Measurements from ENCODE around the gene MTMR2.

MTMR2 gene

DNA sequence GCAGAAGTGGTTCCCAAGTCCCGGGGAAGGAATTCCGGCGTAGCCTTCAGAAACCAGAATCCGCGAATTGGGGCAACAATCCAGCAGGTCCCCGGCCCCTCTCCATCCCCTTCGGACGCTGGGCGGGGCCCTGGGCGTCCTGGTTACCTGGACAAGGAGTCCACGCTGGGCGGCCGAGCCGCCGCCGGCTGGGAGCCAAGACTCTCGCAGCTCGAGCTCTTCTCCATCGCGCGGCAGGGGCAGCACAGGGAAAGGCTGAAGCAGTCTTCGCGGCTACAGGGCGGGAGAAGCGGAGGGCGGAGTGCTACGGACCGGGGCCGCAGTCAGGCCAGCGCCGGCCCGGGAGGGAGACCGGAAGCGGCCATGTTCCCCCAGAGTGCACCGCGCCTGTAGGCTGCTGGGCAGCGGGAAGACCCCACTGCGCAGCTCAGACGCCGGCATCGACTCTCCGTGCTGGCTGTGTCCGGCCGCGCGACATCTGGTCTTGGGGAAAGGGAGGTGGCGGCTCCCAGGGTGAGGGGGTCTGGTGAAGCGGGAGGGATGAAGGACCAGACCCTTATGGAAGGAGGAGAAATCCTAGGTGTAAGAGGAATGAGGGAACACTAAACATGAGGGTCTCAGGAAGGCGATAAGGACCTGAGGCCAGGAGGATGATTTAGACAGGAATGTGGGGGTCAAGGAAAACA, at the start of gene MTMR2:
MTMR2 (minus strand) TSS at position 380 of the 686 bp plus-strand sequence; CDS start at position 227, 153 bp downstream.
- H3K4me3 ChIP-seq (ENCODE audit: insufficient read length, low read depth) = peak within 1 kb of the TSS; percentile 62
- H3K36me3 ChIP-seq (ENCODE audit: insufficient read depth, insufficient read length, low read length) = no peaks in the 10 kb centered on the region
- peak within 1 kb of the TSS; percentile 83 for H3K9ac ChIP-seq (ENCODE audit: insufficient read length, low read depth)
- no peaks in the 10 kb centered on the region for H3K4me1 ChIP-seq (ENCODE audit: insufficient read depth, insufficient read length)
- DNase-seq (ENCODE audit: low read depth, low spot score) = peak; percentile 68
- TF ChIP-seq YY1 (IDR thresholded peaks at IDR 0.05; ENCODE audit: insufficient read depth, insufficient read length) (peak; percentile 72), SUZ12 (IDR thresholded peaks at IDR 0.05; ENCODE audit: extremely low read depth, insufficient read depth, insufficient read length) (no peak), ZNF274 (IDR thresholded peaks at IDR 0.05; ENCODE audit: low read depth, low read length) (no peak)
- no peaks in the 10 kb centered on the region for H3K9me3 ChIP-seq (ENCODE audit: insufficient read depth, low read length)
- H3K27me3 ChIP-seq (ENCODE audit: insufficient read depth, insufficient read length) = no peaks in the 10 kb centered on the region

DNA sequence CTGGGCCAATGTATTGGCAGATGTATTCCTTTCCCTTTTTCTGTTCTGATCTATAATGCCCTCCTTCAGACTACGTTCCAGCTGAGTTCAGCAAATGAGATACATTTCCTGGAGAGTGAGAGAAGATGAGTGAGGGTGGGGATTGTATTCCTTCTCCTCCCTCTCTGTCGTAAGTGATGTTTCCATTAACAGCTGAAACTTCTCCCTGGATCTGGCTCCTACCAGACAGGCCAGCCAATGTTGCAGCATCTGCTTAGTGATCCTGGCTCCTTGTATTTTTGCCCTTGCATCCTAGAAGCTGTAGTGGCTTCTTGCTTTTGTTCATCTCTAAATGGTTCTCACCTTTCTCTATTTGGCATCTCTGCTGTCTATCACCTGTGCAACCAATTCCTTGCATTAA, 48.2 kb upstream of the MTMR2 start:
- H3K4me1 ChIP-seq (ENCODE audit: insufficient read depth, insufficient read length) = no peaks in the 10 kb centered on the region
- no peak for DNase-seq (ENCODE audit: low read depth, low spot score)
- no peak for TF ChIP-seq SUZ12 (IDR thresholded peaks at IDR 0.05; ENCODE audit: extremely low read depth, insufficient read depth, insufficient read length)
- TF ChIP-seq YY1 (IDR thresholded peaks at IDR 0.05; ENCODE audit: insufficient read depth, insufficient read length) = no peak
- TF ChIP-seq ZNF274 (IDR thresholded peaks at IDR 0.05; ENCODE audit: low read depth, low read length) = no peak

DNA sequence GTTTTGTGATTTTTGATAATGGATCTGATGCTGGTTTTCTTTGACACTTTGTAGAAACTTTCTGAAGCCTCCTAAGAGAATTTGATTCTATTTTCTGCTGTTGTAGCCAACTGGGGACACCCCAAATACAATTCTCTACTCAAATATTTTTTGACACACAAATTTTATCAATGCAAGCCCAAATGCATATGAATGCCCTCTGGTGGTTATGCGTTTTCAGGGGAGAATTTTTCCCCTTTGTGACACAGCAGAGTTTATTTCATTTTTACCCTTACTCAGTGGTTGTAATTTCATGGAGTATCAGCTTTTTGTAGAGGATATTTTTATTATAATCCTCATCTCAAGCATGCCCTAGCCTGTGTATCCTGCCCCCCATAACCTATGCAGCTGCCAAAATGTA, 44.7 kb upstream of the MTMR2 start:
- Histone ChIP-seq H3K4me3 (ENCODE audit: insufficient read length, low read depth) (no peak overlapping the region), H3K27me3 (ENCODE audit: insufficient read depth, insufficient read length) (no peaks in the 10 kb centered on the region), H3K36me3 (ENCODE audit: insufficient read depth, insufficient read length, low read length) (no peaks in the 10 kb centered on the region), H3K9ac (ENCODE audit: insufficient read length, low read depth) (no peak overlapping the region), H3K4me1 (ENCODE audit: insufficient read depth, insufficient read length) (no peaks in the 10 kb centered on the region), H3K9me3 (ENCODE audit: insufficient read depth, low read length) (no peaks in the 10 kb centered on the region)
- no peak for TF ChIP-seq ZNF274 (IDR thresholded peaks at IDR 0.05; ENCODE audit: low read depth, low read length)
- no peak for TF ChIP-seq SUZ12 (IDR thresholded peaks at IDR 0.05; ENCODE audit: extremely low read depth, insufficient read depth, insufficient read length)
- DNase-seq (ENCODE audit: low read depth, low spot score) = no peak

More for the DNA sequence above, 48.2 kb upstream of the MTMR2 start:
- Histone ChIP-seq H3K9ac (ENCODE audit: insufficient read length, low read depth) (no peak overlapping the region), H3K27me3 (ENCODE audit: insufficient read depth, insufficient read length) (no peaks in the 10 kb centered on the region), H3K9me3 (ENCODE audit: insufficient read depth, low read length) (no peaks in the 10 kb centered on the region), H3K36me3 (ENCODE audit: insufficient read depth, insufficient read length, low read length) (no peaks in the 10 kb centered on the region), H3K4me3 (ENCODE audit: insufficient read length, low read depth) (no peak overlapping the region)

DNA sequence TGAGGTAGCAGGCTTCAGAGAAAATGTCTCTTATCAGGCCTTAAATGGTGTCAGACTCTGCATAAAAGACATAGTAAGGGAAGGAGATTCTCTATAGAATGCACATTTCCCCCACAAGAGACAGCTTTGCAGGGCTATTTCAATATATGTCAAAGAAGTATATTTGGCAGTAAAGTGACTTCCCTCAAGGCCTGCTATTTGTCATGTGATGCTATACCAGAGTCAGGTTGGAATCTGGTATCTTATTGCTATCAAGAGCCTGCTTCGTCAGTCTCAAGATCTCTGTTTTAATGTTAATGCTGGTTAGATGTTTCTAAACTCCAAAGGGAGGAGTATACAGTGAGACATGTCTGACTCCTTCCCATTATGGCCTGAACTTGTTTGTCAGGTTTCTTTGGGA, 40.4 kb upstream of the MTMR2 start:
- no peaks in the 10 kb centered on the region for H3K36me3 ChIP-seq (ENCODE audit: insufficient read depth, insufficient read length, low read length)

DNA sequence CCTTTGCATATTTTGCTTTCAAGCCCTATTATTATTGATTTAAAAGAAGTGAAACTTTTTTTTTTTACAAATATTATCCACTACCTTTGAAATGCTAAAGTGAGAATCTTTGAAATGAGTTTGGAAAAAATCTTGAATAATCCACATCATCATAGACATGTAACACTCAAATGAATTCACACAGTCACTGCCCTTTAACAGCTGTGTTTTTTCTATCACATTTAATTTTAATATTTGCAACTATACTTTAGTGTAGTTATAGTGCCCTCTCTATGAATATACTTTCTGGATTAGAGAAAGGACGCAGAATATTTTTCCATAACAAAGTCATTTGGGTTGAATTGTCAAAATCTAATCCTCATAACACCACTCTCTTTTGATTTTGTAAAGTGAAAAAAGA, 37.9 kb upstream of the MTMR2 start:
- Histone ChIP-seq H3K4me1 (ENCODE audit: insufficient read depth, insufficient read length) (no peaks in the 10 kb centered on the region), H3K27me3 (ENCODE audit: insufficient read depth, insufficient read length) (no peaks in the 10 kb centered on the region), H3K9me3 (ENCODE audit: insufficient read depth, low read length) (no peaks in the 10 kb centered on the region), H3K36me3 (ENCODE audit: insufficient read depth, insufficient read length, low read length) (no peaks in the 10 kb centered on the region), H3K4me3 (ENCODE audit: insufficient read length, low read depth) (no peak overlapping the region), H3K9ac (ENCODE audit: insufficient read length, low read depth) (no peak overlapping the region)
- DNase-seq (ENCODE audit: low read depth, low spot score) = no peak
- no peak for TF ChIP-seq YY1 (IDR thresholded peaks at IDR 0.05; ENCODE audit: insufficient read depth, insufficient read length)
- no peak for TF ChIP-seq SUZ12 (IDR thresholded peaks at IDR 0.05; ENCODE audit: extremely low read depth, insufficient read depth, insufficient read length)
- TF ChIP-seq ZNF274 (IDR thresholded peaks at IDR 0.05; ENCODE audit: low read depth, low read length) = no peak

More for the DNA sequence above, 40.4 kb upstream of the MTMR2 start:
- no peak overlapping the region for H3K9ac ChIP-seq (ENCODE audit: insufficient read length, low read depth)
- TF ChIP-seq YY1 (IDR thresholded peaks at IDR 0.05; ENCODE audit: insufficient read depth, insufficient read length) (no peak), ZNF274 (IDR thresholded peaks at IDR 0.05; ENCODE audit: low read depth, low read length) (no peak), SUZ12 (IDR thresholded peaks at IDR 0.05; ENCODE audit: extremely low read depth, insufficient read depth, insufficient read length) (no peak)
- no peaks in the 10 kb centered on the region for H3K9me3 ChIP-seq (ENCODE audit: insufficient read depth, low read length)
- DNase-seq (ENCODE audit: low read depth, low spot score) = no peak
- no peak overlapping the region for H3K4me3 ChIP-seq (ENCODE audit: insufficient read length, low read depth)
- H3K4me1 ChIP-seq (ENCODE audit: insufficient read depth, insufficient read length) = no peaks in the 10 kb centered on the region
- H3K27me3 ChIP-seq (ENCODE audit: insufficient read depth, insufficient read length) = no peaks in the 10 kb centered on the region

DNA sequence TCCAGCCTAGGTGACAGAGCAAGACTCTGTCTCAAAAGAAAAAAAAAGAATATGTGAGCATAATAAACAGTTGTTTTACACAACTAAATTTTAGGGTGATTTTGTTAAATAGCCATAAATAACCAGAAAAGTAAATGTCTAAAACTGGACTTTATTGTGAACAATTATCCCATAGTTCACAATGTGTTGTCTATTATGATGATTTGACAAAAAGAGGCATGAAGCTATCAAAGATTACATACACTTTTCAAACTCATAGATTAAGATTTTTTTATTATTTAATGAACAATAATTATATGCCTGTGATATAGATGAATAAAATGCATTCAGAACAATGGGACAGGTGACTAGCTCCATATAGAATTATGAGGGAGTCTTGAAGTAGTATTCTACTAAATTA, 27.0 kb upstream of the MTMR2 start:
- no peak for DNase-seq (ENCODE audit: low read depth, low spot score)
- Histone ChIP-seq H3K4me3 (ENCODE audit: insufficient read length, low read depth) (no peak overlapping the region), H3K36me3 (ENCODE audit: insufficient read depth, insufficient read length, low read length) (no peaks in the 10 kb centered on the region), H3K27me3 (ENCODE audit: insufficient read depth, insufficient read length) (no peaks in the 10 kb centered on the region), H3K9me3 (ENCODE audit: insufficient read depth, low read length) (0 out of 2 replicates have a peak, but pooled peaks cover 7% of the 10 kb centered on the region), H3K4me1 (ENCODE audit: insufficient read depth, insufficient read length) (no peaks in the 10 kb centered on the region), H3K9ac (ENCODE audit: insufficient read length, low read depth) (no peak overlapping the region)
- TF ChIP-seq ZNF274 (IDR thresholded peaks at IDR 0.05; ENCODE audit: low read depth, low read length) (no peak), YY1 (IDR thresholded peaks at IDR 0.05; ENCODE audit: insufficient read depth, insufficient read length) (no peak), SUZ12 (IDR thresholded peaks at IDR 0.05; ENCODE audit: extremely low read depth, insufficient read depth, insufficient read length) (no peak)

DNA sequence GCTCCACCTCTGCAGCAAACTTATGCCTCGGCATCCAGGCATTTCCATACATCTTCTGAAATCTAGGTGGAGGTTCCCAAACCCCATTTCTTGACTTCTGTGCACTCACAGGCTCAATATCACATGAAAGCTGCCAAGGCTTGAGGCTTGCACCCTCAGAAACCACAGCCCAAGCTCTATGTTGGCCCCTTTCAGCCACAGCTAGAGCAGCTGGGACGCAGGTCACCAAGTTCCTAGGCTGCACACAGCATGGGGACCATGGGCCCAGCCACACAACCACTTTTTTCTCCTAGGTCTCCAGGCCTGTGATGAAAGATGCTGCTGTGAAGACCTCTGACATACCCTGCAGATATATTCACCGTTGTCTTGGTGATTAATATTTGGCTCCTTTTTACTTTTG, 24.7 kb upstream of the MTMR2 start:
- Histone ChIP-seq H3K9me3 (ENCODE audit: insufficient read depth, low read length) (peaks cover 28% of the 10 kb centered on the region), H3K9ac (ENCODE audit: insufficient read length, low read depth) (no peak overlapping the region), H3K4me3 (ENCODE audit: insufficient read length, low read depth) (no peak overlapping the region), H3K4me1 (ENCODE audit: insufficient read depth, insufficient read length) (no peaks in the 10 kb centered on the region), H3K27me3 (ENCODE audit: insufficient read depth, insufficient read length) (no peaks in the 10 kb centered on the region), H3K36me3 (ENCODE audit: insufficient read depth, insufficient read length, low read length) (no peaks in the 10 kb centered on the region)
- DNase-seq (ENCODE audit: low read depth, low spot score) = no peak
- TF ChIP-seq YY1 (IDR thresholded peaks at IDR 0.05; ENCODE audit: insufficient read depth, insufficient read length) (no peak), SUZ12 (IDR thresholded peaks at IDR 0.05; ENCODE audit: extremely low read depth, insufficient read depth, insufficient read length) (no peak), ZNF274 (IDR thresholded peaks at IDR 0.05; ENCODE audit: low read depth, low read length) (no peak)
